HepG2 (cell line): ENCODE measurements around the gene STK24. TPM values are rescaled to one million over a fixed set of nuclear protein-coding genes. Genes with fewer than 3 reads are reported as not detected.

ENCODE experiments used
- ATAC-seq: fragments of 200-7000 bp; cut with Tn5 transposase; 3 replicates; pipeline ENCODE4 v1.9.1; 2020; ENCODE audit warnings: mild to moderate bottlenecking, moderate library complexity
- BruUV-seq: library from RNA; stranded (reverse); fragments of 400-500 nt; replicated peaks from 2 replicates; lab custom pipeline; 2021; lab: Mats Ljungman, UMichigan
- CTCF ChIA-PET: fragments of 300-600 bp; formaldehyde crosslinking; extraction: SDS; loops from one replicate; lab custom pipeline; 2021; ENCODE audit warnings: low total read pairs, inconsistent platforms, low intra/inter-chr PET ratio; lab: Yijun Ruan, JAX
- POLR2A ChIA-PET: fragments of 350-600 bp; sonication (Branson Sonifier 250); formaldehyde crosslinking; loops from one replicate; lab custom pipeline; 2020; ENCODE audit warnings: antibody characterized with exemption, inconsistent platforms; lab: Yijun Ruan, JAX
- DNase-seq: peaks from one replicate; pipeline ENCODE4 v3.0.0-alpha.2; 2015; ENCODE audit warnings: low spot score
- FAIRE-seq: peaks from 3 replicates; lab custom pipeline; 2011; peaks lifted over from hg19 to GRCh38; lab: Jason Lieb, UNC
- H2AFZ ChIP-seq: one replicate; pipeline ENCODE4 v1.6.1; 2011; ENCODE audit warnings: low read length, inconsistent platforms
- H3K27ac ChIP-seq: fragments of 300-600 bp; 3 replicates; pipeline ENCODE4 v1.8.0; 2011; ENCODE audit warnings: mixed run types, mild to moderate bottlenecking, mixed read lengths, low read length, inconsistent platforms; ENCODE audit not compliant: insufficient read depth; ENCODE audit errors: extremely low read length
- H3K27me3 ChIP-seq, 2 experiments: fragments of 200-600 bp in 1 of 2; 2 replicates in 1 of 2; 3 replicates in 1 of 2; pipeline versions ENCODE4 v1.6.0 to v1.8.0; 2011; ENCODE audit warnings: low read length in 2 of 2, mild to moderate bottlenecking in 2 of 2, moderate library complexity in 2 of 2, inconsistent platforms in 1 of 2; ENCODE audit not compliant: insufficient read depth in 2 of 2, control insufficient read depth in 1 of 2
- H3K36me3 ChIP-seq, 2 experiments: fragments of 200-600 bp in 1 of 2; replicated peaks in 1 of 2; 2 replicates in 1 of 2; 3 replicates in 1 of 2; pipeline versions ENCODE4 v1.5.1 to v1.8.0; 2011; ENCODE audit warnings: low read length in 2 of 2, inconsistent platforms in 1 of 2; ENCODE audit not compliant: insufficient read depth in 2 of 2, control insufficient read depth in 1 of 2
- H3K4me1 ChIP-seq: 2 replicates; pipeline ENCODE4 v1.5.1; 2012; ENCODE audit warnings: low read length, inconsistent platforms; ENCODE audit not compliant: insufficient read depth
- H3K4me2 ChIP-seq: 2 replicates; pipeline ENCODE4 v1.6.0; 2011; ENCODE audit warnings: low read depth, low read length, inconsistent platforms
- H3K4me3 ChIP-seq, 3 experiments: fragments of 200-600 bp in 1 of 3; sonication (generic), shearing (Covaris generic) in 1 of 3; replicated peaks in 1 of 3; 2 replicates each; pipeline ENCODE4 v1.5.1; 2011 to 2016; ENCODE audit warnings: low read length in 3 of 3, inconsistent platforms in 2 of 3, low read depth in 2 of 3, mild to moderate bottlenecking in 2 of 3, control low read depth in 1 of 3, mixed read lengths in 1 of 3; ENCODE audit not compliant: insufficient read depth in 1 of 3
- H3K79me2 ChIP-seq: one replicate; pipeline ENCODE4 v1.6.1; 2011; ENCODE audit warnings: low read length, inconsistent platforms; ENCODE audit not compliant: insufficient read depth
- H3K9ac ChIP-seq: 2 replicates; pipeline ENCODE4 v1.6.0; 2011; ENCODE audit warnings: mild to moderate bottlenecking, low read depth, low read length, inconsistent platforms; ENCODE audit not compliant: insufficient read depth
- H3K9me3 ChIP-seq: 2 replicates; pipeline ENCODE4 v1.5.1; 2012; ENCODE audit warnings: mild to moderate bottlenecking, low read length
- H4K20me1 ChIP-seq: 2 replicates; pipeline ENCODE4 v1.6.0; 2011; ENCODE audit warnings: inconsistent platforms, mild to moderate bottlenecking, low read length, moderate library complexity; ENCODE audit not compliant: insufficient read depth
- ATAD3A ChIP-seq: sonication (generic); formaldehyde crosslinking; IDR thresholded peaks from 2 replicates; pipeline ENCODE4 v1.4.0; 2020; ENCODE audit warnings: missing genetic modification reagents
- ATF6 ChIP-seq: sonication (generic); formaldehyde crosslinking; conservative IDR thresholded peaks from 2 replicates; pipeline ENCODE4 v1.4.0; 2020; ENCODE audit warnings: missing genetic modification reagents
- DR1 ChIP-seq: sonication (generic); formaldehyde crosslinking; IDR thresholded peaks from 2 replicates; pipeline ENCODE4 v1.8.0; 2021; ENCODE audit warnings: mild to moderate bottlenecking, missing genetic modification reagents, inconsistent platforms
- IRF9 ChIP-seq: sonication (generic); formaldehyde crosslinking; IDR thresholded peaks from 2 replicates; pipeline ENCODE4 v1.8.0; 2022; ENCODE audit warnings: missing genetic modification reagents, mild to moderate bottlenecking, borderline replicate concordance
- WGBS: methylation state at CpG from one replicate; pipeline ENCODE4 v1.1.6; 2017; ENCODE audit warnings: low lambda C conversion rate; 5-methylcytosine and 5-hydroxymethylcytosine counted together
- in situ Hi-C: cut with HindIII; loops from 2 replicates; pipeline ENCODE4 v1.10.0; 2017; ENCODE audit warnings: low pct_unique_long_range_greater_than_20kb; ENCODE audit not compliant: extremely low pct_ligation_motif_present
- intact Hi-C: fragments of 100-400 bp; cut with micrococcal nuclease; formaldehyde crosslinking; loops from one replicate; pipeline ENCODE4 v1.10.0; 2022; ENCODE audit not compliant: unreplicated experiment
- polyA plus RNA-seq, 8 experiments: library from polyadenylated mRNA; depleted of rRNA in 3 of 8; stranded (reverse) in 7 of 8; unstranded in 1 of 8; fragments of >200 nt; fragmentation: Illumina TruSeq in 4 of 8; extraction: Trizol in 4 of 8; gene quantifications; 2 replicates each; pipeline versions ENCODE4 v1.2.1 to v1.2.3, GENCODE V29; 2011 to 2016; ENCODE audit warnings: low read depth in 4 of 8, missing spikeins in 1 of 8, mixed read lengths in 1 of 8; ENCODE audit not compliant: insufficient read depth in 1 of 8
- total RNA-seq, 5 experiments: library from RNA; depleted of rRNA; stranded (reverse); fragments of >200 nt; fragmentation: Illumina TruSeq; extraction: Trizol; gene quantifications; 2 replicates each; pipeline ENCODE4 v1.2.3, GENCODE V29; 2016; ENCODE audit warnings: low read depth in 1 of 5

Gene STK24
- total and polyA plus RNA-seq, 2 of the 13 experiments (the other 11 are each of a cell fraction or from before 2014, with no cell fraction given) = 51.3 to 73.0 TPM

- in situ Hi-C loops = no loop called here
- Histone ChIP-seq H3K79me2 (peaks cover 100% of the 10 kb centered on the region), H3K9ac (no peak overlapping the region), H3K36me3 (peaks cover 1 to 7% of the 10 kb centered on the region in 2 experiments; a peak in 2 of 5 replicates), H2AFZ (no peak overlapping the region), H4K20me1 (peaks cover 92% of the 10 kb centered on the region), H3K4me2 (no peak overlapping the region), H3K27me3 (no peaks in the 10 kb centered on the region), H3K27ac (no peak overlapping the region), H3K4me3 (no peak overlapping the region)
- intact Hi-C loops = no loop called here
- no TSS peak for BruUV-seq
- 84% methylated on average over 2 of the region's 2 CpGs for WGBS
- ATAC-seq (no peak), FAIRE-seq (no peak)
- TF ChIP-seq ATAD3A (CRISPR knock-in tag) (no peak), IRF9 (CRISPR knock-in tag) (no peak), ATF6 (CRISPR knock-in tag) (no peak), DR1 (CRISPR knock-in tag) (no peak)
- TF ChIP-seq, all 625 proteins: peak for 0
- H3K9me3 ChIP-seq = no peaks in the 10 kb centered on the region
- ChIA-PET CTCF (no interaction called here), POLR2A (no interaction called here)
- H3K4me1 ChIP-seq = peaks cover 32% of the 10 kb centered on the region
- no peak for DNase-seq
These were observed 50.8 kb downstream of the STK24 start for GRCh38 chr13:98526182-98526512.
